Measurements from ENCODE around the gene PHB1. TPM values are rescaled to one million over a fixed set of nuclear protein-coding genes. Genes with fewer than 3 reads are reported as not detected.

The PHB1 gene
- total RNA-seq, 6 donors from 2014 or later, result 19.9 to 144 (median 68.8) TPM

DNA sequence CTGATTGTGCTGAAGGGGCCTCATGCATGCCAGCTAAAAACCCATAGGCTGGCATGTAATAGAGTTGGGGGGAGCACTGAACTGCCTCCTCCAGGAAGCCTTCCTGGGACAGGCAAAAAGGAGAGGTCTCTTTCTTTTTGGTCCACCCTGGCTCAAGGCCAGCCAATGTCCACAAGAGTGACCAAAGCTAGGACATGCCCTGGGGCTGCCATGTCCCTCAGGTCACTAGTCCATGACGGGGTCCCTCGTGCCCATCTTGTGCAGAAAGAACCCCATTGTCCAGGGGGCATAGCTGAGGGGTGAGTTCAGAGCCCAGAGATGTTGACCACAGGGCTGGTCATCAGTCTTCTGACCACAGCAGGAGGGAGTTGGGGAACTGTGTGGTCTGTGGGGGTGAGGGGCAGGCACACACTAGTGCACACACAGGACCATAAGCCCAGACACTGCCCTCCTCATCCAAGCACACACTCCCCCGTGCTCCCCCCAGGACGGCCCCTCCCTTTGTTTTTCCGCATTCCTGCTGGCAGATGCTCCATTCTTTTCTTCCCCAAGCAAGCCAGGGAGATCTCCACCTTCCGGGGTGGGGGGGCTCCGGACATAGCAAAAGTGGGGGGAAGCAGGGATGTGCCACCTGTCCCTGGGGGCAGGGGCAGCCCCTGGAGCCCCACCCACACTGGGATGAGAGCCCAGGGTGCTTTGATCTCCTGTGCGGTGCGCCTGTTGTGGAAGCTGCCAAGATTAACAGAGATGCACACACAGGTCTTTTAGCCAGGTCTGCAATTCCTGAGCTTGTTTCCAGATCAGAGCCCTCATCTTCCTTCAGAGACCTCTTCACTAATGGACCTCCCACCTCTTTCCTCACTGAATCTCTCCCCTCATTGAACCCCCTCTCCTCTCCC is 25.2 kb upstream of the PHB1 start:
- Histone ChIP-seq H3K4me3 (no peak overlapping the region), H3K36me3 (no peaks in the 10 kb centered on the region), H3K4me1 (peaks cover 0 to 10% (median 4%) of the 10 kb centered on the region in 4 donors), H3K27me3 (peaks cover 0 to 14% (median 2%) of the 10 kb centered on the region in 4 donors), H3K27ac (no peak overlapping the region), H3K9me3 (no peaks in the 10 kb centered on the region)
- TF ChIP-seq EP300 (IDR thresholded peaks at IDR 0.05) (no peak), POLR2A (IDR thresholded peaks at IDR 0.05) (no peak), POLR2AphosphoS5 (IDR thresholded peaks at IDR 0.05) (no peak)
- TF ChIP-seq, protein P1, sequence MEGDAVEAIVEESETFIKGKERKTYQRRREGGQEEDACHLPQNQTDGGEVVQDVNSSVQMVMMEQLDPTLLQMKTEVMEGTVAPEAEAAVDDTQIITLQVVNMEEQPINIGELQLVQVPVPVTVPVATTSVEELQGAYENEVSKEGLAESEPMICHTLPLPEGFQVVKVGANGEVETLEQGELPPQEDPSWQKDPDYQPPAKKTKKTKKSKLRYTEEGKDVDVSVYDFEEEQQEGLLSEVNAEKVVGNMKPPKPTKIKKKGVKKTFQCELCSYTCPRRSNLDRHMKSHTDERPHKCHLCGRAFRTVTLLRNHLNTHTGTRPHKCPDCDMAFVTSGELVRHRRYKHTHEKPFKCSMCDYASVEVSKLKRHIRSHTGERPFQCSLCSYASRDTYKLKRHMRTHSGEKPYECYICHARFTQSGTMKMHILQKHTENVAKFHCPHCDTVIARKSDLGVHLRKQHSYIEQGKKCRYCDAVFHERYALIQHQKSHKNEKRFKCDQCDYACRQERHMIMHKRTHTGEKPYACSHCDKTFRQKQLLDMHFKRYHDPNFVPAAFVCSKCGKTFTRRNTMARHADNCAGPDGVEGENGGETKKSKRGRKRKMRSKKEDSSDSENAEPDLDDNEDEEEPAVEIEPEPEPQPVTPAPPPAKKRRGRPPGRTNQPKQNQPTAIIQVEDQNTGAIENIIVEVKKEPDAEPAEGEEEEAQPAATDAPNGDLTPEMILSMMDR (IDR thresholded peaks at IDR 0.05), result no peak
- 39 to 70% methylated on average over 7 to 9 of the region's 9 CpGs for WGBS, 2 donors
- DNase-seq, result no peak
- no peak for ATAC-seq (ENCODE audit: low FRiP score in 2 of 2)

DNA sequence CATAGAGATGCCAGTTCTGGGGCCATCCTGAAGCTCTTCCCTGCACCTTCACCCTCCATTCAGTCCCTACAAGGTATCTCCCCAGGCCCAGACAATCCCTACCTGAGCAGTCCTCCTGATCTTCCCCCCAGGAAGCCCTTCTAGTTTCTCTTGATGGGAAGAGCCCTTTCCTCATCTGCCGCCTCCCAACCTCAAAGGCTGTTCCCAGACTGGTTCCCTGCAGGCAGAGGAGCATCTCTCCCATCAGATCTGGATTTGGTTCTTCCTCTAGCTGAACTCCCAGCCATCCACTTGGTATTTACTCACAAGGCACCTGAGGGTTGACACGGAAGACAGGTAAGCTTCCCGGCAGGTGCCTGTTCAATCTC is 24.6 kb upstream of the PHB1 start:
- Histone ChIP-seq H3K4me3 (no peak overlapping the region), H3K4me1 (peaks cover 0 to 10% (median 4%) of the 10 kb centered on the region in 4 donors), H3K9me3 (no peaks in the 10 kb centered on the region), H3K27ac (no peak overlapping the region), H3K36me3 (no peaks in the 10 kb centered on the region), H3K27me3 (peaks cover 0 to 14% (median 2%) of the 10 kb centered on the region in 4 donors)
- TF ChIP-seq, protein P1 (IDR thresholded peaks at IDR 0.05), result no peak
- TF ChIP-seq EP300 (IDR thresholded peaks at IDR 0.05), result no peak
- TF ChIP-seq POLR2AphosphoS5 (IDR thresholded peaks at IDR 0.05), result no peak
- no peak for TF ChIP-seq POLR2A (IDR thresholded peaks at IDR 0.05)
- 76 to 83% methylated on average over 3 of the region's 3 CpGs for WGBS, 2 donors
- DNase-seq (no peak), ATAC-seq (ENCODE audit: low FRiP score in 2 of 2) (no peak)

- Histone ChIP-seq H3K4me1 (peaks cover 0 to 10% (median 4%) of the 10 kb centered on the region in 4 donors), H3K4me3 (no peak overlapping the region), H3K27me3 (peaks cover 0 to 14% (median 2%) of the 10 kb centered on the region in 4 donors), H3K27ac (no peak overlapping the region), H3K9me3 (no peaks in the 10 kb centered on the region), H3K36me3 (no peaks in the 10 kb centered on the region)
- TF ChIP-seq POLR2AphosphoS5 (IDR thresholded peaks at IDR 0.05) (no peak), EP300 (IDR thresholded peaks at IDR 0.05) (no peak), POLR2A (IDR thresholded peaks at IDR 0.05) (no peak)
- TF ChIP-seq, protein P1 (IDR thresholded peaks at IDR 0.05), result no peak
- 14 to 21% methylated on average over 17 to 21 of the region's 30 CpGs for WGBS, 2 donors
- DNase-seq (peak in 1 of 2 donors; percentile 66), ATAC-seq (ENCODE audit: low FRiP score in 2 of 2) (no peak)
Observed at GRCh38 chr17:49438436-49439278, 24.0 kb upstream of the PHB1 start.

GRCh38 chr17:49437696-49438435 is 23.2 kb upstream of the PHB1 start:
- no peak overlapping the region for H3K4me3 ChIP-seq
- H3K27ac ChIP-seq, result no peak overlapping the region
- 76 to 79% methylated on average over 7 of the region's 7 CpGs for WGBS, 2 donors
- ATAC-seq (ENCODE audit: low FRiP score in 2 of 2) (no peak), DNase-seq (no peak)
- peaks cover 0 to 10% (median 4%) of the 10 kb centered on the region in 4 donors for H3K4me1 ChIP-seq
- no peaks in the 10 kb centered on the region for H3K9me3 ChIP-seq
- H3K36me3 ChIP-seq, result no peaks in the 10 kb centered on the region
- TF ChIP-seq POLR2A (IDR thresholded peaks at IDR 0.05), result no peak
- TF ChIP-seq, protein P1 (IDR thresholded peaks at IDR 0.05), result no peak
- TF ChIP-seq EP300 (IDR thresholded peaks at IDR 0.05), result no peak
- no peak for TF ChIP-seq POLR2AphosphoS5 (IDR thresholded peaks at IDR 0.05)
- H3K27me3 ChIP-seq, result peaks cover 0 to 14% (median 2%) of the 10 kb centered on the region in 4 donors
